GM19395 (cell line): Measurements from ENCODE around the gene PNN.
"Not testable (repeated sequence)": the region's sequence is repeated elsewhere in the genome, so short reads cannot be mapped to it uniquely, and the experiment has no call there.

Experiments used
- ATAC-seq: cut with Tn5 transposase; IDR thresholded peaks from one replicate; pipeline ENCODE4 v1.9.1; 2021; ENCODE audit warnings: mild to moderate bottlenecking, moderate library complexity; ENCODE audit not compliant: unreplicated experiment

PNN gene

DNA sequence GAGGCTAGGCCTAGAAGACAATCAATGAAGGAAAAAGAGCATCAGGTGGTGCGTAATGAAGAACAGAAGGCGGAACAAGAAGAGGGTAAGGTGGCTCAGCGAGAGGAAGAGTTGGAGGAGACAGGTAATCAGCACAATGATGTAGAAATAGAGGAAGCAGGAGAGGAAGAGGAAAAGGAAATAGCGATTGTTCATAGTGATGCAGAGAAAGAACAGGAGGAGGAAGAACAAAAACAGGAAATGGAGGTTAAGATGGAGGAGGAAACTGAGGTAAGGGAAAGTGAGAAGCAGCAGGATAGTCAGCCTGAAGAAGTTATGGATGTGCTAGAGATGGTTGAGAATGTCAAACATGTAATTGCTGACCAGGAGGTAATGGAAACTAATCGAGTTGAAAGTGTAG is 5.5 kb downstream of the PNN start:
- no peak for ATAC-seq

DNA sequence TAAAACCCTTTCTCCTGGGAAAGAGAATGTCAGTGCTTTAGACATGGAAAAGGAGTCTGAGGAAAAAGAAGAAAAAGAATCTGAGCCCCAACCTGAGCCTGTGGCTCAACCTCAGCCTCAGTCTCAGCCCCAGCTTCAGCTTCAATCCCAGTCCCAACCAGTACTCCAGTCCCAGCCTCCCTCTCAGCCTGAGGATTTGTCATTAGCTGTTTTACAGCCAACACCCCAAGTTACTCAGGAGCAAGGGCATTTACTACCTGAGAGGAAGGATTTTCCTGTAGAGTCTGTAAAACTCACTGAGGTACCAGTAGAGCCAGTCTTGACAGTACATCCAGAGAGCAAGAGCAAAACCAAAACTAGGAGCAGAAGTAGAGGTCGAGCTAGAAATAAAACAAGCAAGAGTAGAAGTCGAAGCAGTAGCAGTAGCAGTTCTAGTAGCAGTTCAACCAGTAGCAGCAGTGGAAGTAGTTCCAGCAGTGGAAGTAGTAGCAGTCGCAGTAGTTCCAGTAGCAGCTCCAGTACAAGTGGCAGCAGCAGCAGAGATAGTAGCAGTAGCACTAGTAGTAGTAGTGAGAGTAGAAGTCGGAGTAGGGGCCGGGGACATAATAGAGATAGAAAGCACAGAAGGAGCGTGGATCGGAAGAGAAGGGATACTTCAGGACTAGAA is 6.1 kb downstream of the PNN start:
- no peak for ATAC-seq

- no peak for ATAC-seq
These were observed 6.6 kb downstream of the PNN start for GRCh38 chr14:39181693-39182047.

DNA sequence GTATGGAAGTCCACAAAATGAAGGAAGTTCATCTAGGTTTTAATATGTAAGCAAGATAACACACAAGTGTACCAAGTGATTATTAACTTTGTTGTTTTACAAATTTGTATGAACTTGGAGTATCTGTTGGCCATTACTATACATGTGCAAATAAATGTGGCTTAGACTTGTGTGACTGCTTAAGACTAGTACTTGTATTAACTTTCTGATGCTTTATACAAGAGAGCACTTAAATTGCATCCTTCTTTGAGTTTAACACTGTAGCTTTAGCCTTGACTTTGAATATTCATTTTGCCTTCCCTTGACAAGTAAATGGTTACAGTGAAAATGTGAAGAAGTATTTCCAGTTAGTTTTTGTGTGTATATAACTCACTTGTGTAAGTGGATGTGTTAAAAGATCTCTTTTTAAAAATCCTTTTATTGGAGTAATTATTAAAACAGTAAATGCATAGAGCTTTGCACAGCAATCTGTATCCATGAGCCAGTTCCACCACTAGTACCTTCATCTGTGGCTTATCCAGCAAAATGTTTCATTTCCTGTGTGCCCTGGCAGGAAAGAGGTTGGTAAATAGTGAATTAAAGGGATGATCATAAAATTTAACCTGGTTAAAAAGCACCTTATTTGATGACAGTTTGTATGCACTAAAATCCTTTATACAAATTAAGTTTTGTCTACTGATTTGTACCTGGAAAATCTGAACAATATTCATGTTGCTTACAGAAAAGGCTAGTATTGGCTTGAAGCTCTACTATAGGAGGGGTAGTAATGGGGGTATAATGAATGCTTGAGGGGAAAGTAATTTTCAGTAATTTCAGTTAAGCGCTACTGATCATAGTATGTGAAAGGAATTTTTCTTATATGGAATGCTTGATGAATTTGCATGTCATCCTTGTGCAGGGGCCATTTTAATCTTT is 8.0 kb downstream of the PNN start:
- no peak for ATAC-seq

DNA sequence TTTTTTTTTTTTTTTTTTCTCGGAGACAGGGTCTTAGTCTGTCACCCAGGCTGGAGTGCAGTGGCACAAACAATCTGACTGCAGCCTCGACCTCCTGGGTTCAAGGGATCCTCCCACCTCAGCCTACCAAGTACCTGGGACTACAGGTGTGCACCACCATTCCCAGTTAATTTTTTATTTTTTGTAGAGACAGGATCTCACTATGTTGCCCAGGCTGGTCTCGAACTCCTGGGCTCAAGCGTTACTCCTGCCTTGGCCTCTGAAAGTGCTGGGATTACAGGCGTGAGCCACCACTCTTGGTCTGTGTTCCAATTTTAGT is 8.6 kb downstream of the PNN start:
- ATAC-seq, result not testable (repeated sequence)

DNA sequence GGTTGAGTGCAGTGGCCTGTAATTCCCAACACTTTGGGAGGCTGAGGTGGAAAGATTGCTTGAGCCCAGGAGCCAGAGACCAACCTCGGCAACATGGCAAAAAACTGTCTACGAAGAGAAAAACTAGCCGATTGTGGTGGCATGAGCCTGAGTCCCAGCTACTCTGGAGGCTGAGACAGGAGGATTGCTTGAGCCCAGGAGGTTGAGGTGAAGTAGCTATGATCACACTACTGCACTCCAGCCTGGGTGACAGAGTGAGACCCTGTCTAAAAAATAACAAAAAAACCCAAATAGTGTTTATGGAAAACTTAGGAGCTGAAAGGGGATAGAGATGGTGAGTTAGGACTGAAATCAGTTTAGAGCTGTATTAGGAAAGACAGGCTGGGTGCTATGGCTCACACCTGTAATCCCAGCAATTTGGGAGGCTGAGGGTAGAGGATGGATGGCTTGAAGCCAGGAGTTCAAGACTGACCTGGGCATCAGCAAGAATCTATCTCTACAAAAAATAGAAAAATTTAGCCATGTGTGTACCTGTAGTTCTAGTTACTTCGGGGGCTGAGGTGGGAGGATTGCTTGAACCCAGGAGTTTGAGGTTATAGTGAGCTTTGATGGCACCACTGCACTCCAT is 9.7 kb downstream of the PNN start:
- no peak for ATAC-seq

- ATAC-seq, result no peak
These were observed 10.4 kb downstream of the PNN start for GRCh38 chr14:39185256-39186049.

GRCh38 chr14:39186941-39187525 is 12.0 kb downstream of the PNN start:
- no peak for ATAC-seq

DNA sequence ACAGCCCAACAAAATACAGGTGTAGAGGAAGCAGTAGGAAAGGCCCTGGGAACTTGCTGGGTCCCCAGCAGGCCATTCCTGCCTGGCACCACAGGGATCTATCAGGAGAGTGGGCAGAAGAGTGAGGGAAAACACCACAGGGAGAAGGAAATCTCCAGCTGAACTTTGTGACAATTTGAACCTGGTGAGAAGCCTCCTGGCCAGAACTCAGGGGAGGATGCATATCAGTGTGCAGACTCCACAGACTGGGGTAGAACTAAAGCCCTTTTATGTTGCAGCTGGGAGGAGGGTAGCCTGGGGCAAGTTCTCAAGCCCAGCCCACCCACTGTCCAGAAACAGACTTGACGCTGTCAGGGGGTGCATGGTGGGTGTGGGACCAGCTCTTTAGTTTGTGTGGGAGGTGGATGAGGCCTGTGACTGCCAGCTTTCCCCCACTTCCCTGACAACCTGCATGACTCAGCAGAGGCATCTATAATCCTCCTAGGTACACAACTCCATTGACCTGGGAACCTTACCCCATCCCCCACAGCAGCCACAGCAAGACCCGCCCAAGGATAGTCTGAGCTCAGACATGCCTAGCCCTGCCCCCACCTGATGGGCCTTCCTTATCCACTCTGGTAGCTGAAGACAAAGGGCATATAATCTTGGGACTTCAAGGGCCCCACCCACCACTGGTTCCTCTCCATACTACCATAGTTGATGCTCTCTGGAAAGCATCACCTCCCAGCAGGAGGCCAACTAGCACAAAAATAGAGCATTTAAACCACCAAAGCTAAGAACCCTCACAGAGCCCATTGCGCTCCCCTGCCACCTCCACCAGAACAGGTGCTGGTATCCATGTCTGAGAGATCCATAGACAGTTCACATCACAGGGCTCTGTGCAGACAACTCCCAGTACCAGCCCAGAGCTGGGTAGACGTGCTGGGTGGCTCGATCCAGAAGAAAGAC is 28.9 kb downstream of the PNN start:
- no peak for ATAC-seq

- not testable (repeated sequence) for ATAC-seq
These were observed 32.4 kb downstream of the PNN start for GRCh38 chr14:39207430-39207829.

GRCh38 chr14:39211109-39211741 is 36.2 kb downstream of the PNN start:
- ATAC-seq, result no peak

DNA sequence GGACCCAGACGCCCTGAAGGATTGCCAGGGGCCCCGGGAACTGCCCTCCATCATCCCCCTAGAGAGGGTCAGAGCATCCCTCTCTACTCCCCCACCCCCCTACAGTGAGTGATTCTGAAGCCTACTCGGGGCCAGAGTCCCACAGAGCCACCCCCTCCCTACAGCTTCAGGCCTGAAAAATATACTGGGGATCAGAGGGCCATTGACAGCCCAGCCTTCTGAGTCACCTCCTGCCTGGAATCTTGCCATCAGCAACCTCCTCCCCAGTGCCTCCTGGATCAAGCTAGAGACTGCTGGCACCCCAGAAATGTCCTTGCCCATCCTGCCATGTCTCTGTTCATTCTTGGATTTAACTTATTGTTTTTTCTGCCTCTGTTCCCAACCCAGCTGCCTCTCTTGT is 37.0 kb downstream of the PNN start:
- ATAC-seq, result no peak

GRCh38 chr14:39212693-39213092 is 37.6 kb downstream of the PNN start:
- ATAC-seq, result no peak

GRCh38 chr14:39217214-39217879 is 42.3 kb downstream of the PNN start:
- ATAC-seq, result no peak

DNA sequence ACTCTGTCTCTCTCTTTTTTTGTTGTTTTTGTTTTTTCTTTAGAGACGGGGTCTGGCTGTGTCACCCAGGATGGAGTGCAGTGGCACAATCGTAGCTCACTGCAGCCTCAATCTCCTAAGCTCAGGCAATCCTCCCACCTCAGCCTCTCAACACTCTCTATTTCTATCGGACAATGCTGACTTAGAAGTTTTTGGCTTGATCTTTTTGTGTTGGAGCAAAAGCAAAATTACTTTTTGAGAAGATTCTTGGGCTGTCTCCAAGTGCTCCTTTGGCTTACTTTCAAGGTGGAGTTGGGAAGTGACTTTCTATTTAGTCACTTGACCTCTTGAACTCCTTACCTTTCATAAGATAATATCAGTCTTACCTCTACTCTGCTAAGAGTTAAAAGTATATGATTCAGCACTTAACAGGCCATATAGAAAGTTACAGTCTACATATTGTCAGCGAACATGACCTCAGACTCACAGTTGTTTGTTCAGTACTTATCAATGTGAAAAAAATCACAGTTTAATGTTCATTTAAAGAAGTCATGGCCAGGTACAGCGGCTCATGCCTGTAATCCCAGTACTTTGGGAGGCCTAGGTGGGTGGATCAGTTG is 43.2 kb downstream of the PNN start:
- no peak for ATAC-seq

- no peak for ATAC-seq
These were observed 44.0 kb downstream of the PNN start for GRCh38 chr14:39219075-39219499.

GRCh38 chr14:39220473-39220872 is 45.4 kb downstream of the PNN start:
- ATAC-seq, result not testable (repeated sequence)

- no peak for ATAC-seq
These were observed 53.0 kb downstream of the PNN start for GRCh38 chr14:39228044-39228443.
